Neural progenitor cell (in vitro differentiated cells): ENCODE measurements around the gene FMO2. TPM values are rescaled to one million over a fixed set of nuclear protein-coding genes. Genes with fewer than 3 reads are reported as not detected.

Experiments
- DNase-seq: peaks from one replicate; pipeline ENCODE4 v3.0.0-alpha.2; 2016; ENCODE audit warnings: low spot score
- H2AFZ ChIP-seq: fragments of 200-600 bp; sonication (generic); replicated peaks from 2 replicates; pipeline ENCODE4 v1.6.1; 2016; ENCODE audit warnings: antibody characterized with exemption
- H3F3A ChIP-seq: fragments of 200-600 bp; sonication (generic); 2 replicates; pipeline ENCODE4 v1.6.1; 2016; ENCODE audit warnings: antibody characterized with exemption, low read depth
- H3K27ac ChIP-seq: fragments of 200-600 bp; sonication (generic); 2 replicates; pipeline ENCODE4 v1.5.1; 2016; ENCODE audit warnings: mild to moderate bottlenecking
- H3K27me3 ChIP-seq: fragments of 200-600 bp; sonication (generic); 2 replicates; pipeline ENCODE4 v1.6.1; 2016; ENCODE audit warnings: mild to moderate bottlenecking, moderate library complexity
- H3K36me3 ChIP-seq: fragments of 200-600 bp; sonication (generic); 2 replicates; pipeline ENCODE4 v1.5.1; 2016
- H3K4me1 ChIP-seq: fragments of 200-600 bp; sonication (generic); 2 replicates; pipeline ENCODE4 v1.6.1; 2016; ENCODE audit warnings: mixed run types
- H3K4me2 ChIP-seq: fragments of 200-600 bp; sonication (generic); 2 replicates; pipeline ENCODE4 v1.6.1; 2016
- H3K4me3 ChIP-seq: fragments of 200-600 bp; sonication (generic); 2 replicates; pipeline ENCODE4 v1.5.1; 2016
- H3K79me2 ChIP-seq: fragments of 200-600 bp; sonication (generic); 2 replicates; pipeline ENCODE4 v1.6.1; 2016; ENCODE audit warnings: low read depth
- H3K9ac ChIP-seq: fragments of 200-600 bp; sonication (generic); 2 replicates; pipeline ENCODE4 v1.6.1; 2016
- H3K9me3 ChIP-seq: fragments of 200-600 bp; sonication (generic); 2 replicates; pipeline ENCODE4 v1.5.1; 2016; ENCODE audit warnings: low read depth
- H4K20me1 ChIP-seq: fragments of 200-600 bp; sonication (generic); 2 replicates; pipeline ENCODE4 v1.6.1; 2016; ENCODE audit warnings: low read depth
- H3K27ac Mint-ChIP-seq: 3 replicates; pipeline ENCODE4 v1.8.0; 2021; ENCODE audit warnings: mixed read lengths
- H3K27me3 Mint-ChIP-seq: 2 replicates; pipeline ENCODE4 v1.8.0; 2022; ENCODE audit warnings: low read depth, mild to moderate bottlenecking, inconsistent platforms, moderate library complexity, mixed read lengths; ENCODE audit not compliant: insufficient read depth
- H3K36me3 Mint-ChIP-seq: 3 replicates; pipeline ENCODE4 v1.8.0; 2021; ENCODE audit warnings: mixed read lengths
- H3K4me1 Mint-ChIP-seq: 3 replicates; pipeline ENCODE4 v1.8.0; 2021; ENCODE audit warnings: mixed read lengths
- H3K4me3 Mint-ChIP-seq: 3 replicates; pipeline ENCODE4 v1.8.0; 2021; ENCODE audit warnings: mild to moderate bottlenecking, moderate library complexity, mixed read lengths
- H3K9me3 Mint-ChIP-seq: 3 replicates; pipeline ENCODE4 v1.8.0; 2020; ENCODE audit warnings: mixed read lengths
- EZH2 ChIP-seq: fragments of 200-600 bp; sonication (generic); IDR thresholded peaks from 2 replicates; pipeline ENCODE4 v1.6.1; 2017; ENCODE audit warnings: antibody characterized with exemption, mild to moderate bottlenecking, moderate library complexity
- EZH2phosphoT487 ChIP-seq: fragments of 200-600 bp; sonication (generic); IDR thresholded peaks from 2 replicates; pipeline ENCODE4 v1.6.1; 2017; ENCODE audit warnings: antibody characterized with exemption
- small RNA-seq: library from RNA; depleted of rRNA; stranded (forward); fragments of <200 nt; gene quantifications from one replicate; pipeline ENCODE3, GENCODE V24; 2015
- total RNA-seq: library from RNA; depleted of rRNA; stranded (reverse); fragments of >200 nt; gene quantifications from 2 replicates; pipeline ENCODE4 v1.2.3, GENCODE V29; 2015; ENCODE audit warnings: low replicate concordance
- TF ChIP-seq, protein P1 (sequence below): fragments of 200-600 bp; sonication (generic); IDR thresholded peaks from 2 replicates; pipeline ENCODE4 v1.5.1; 2017; ENCODE audit warnings: antibody characterized with exemption, mild to moderate bottlenecking

Gene FMO2
- total RNA-seq, 1 donor from 2014 or later: 0.47 TPM

DNA sequence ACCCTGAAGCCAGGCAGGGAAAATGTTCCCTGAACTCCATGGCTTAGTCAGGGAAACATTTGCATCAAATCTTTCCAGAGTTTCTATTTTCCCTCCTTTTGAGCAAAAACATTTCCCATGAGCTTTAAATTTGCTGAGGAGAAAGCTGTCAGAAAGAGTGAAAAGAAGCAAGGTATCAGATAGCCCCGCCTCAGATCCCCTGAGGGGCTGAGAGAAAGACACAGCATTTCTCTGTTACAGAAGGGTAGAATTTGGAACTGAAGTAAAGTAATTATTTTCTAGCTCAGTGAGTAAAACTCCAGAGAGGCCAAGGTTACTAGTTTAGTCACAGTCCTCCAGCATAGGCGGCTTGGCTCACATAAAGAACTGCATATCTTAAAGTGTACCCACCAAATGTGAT lies 73.8 kb downstream of the FMO2 start:
- no peak for DNase-seq
- peaks cover 6% of the 10 kb centered on the region for H3K4me1 Mint-ChIP-seq
- H3K27me3 ChIP-seq: no peaks in the 10 kb centered on the region
- H3K9me3 ChIP-seq: no peaks in the 10 kb centered on the region
- H3K4me2 ChIP-seq: peak overlapping the region; percentile 60
- H3K79me2 ChIP-seq: no peaks in the 10 kb centered on the region
- no peaks in the 10 kb centered on the region for H4K20me1 ChIP-seq
- H3K4me3 Mint-ChIP-seq: no peak overlapping the region
- H3K27ac ChIP-seq: no peak overlapping the region
- peaks cover 18% of the 10 kb centered on the region for H3F3A ChIP-seq
- H3K36me3 ChIP-seq: no peaks in the 10 kb centered on the region
- H3K4me1 ChIP-seq: peaks cover 24% of the 10 kb centered on the region
- H3K9me3 Mint-ChIP-seq: no peaks in the 10 kb centered on the region
- peak overlapping the region; percentile 4 for H3K4me3 ChIP-seq
- no peak overlapping the region for H3K9ac ChIP-seq
- no peak overlapping the region for H3K27ac Mint-ChIP-seq
- H3K36me3 Mint-ChIP-seq: no peaks in the 10 kb centered on the region
- TF ChIP-seq, protein P1, sequence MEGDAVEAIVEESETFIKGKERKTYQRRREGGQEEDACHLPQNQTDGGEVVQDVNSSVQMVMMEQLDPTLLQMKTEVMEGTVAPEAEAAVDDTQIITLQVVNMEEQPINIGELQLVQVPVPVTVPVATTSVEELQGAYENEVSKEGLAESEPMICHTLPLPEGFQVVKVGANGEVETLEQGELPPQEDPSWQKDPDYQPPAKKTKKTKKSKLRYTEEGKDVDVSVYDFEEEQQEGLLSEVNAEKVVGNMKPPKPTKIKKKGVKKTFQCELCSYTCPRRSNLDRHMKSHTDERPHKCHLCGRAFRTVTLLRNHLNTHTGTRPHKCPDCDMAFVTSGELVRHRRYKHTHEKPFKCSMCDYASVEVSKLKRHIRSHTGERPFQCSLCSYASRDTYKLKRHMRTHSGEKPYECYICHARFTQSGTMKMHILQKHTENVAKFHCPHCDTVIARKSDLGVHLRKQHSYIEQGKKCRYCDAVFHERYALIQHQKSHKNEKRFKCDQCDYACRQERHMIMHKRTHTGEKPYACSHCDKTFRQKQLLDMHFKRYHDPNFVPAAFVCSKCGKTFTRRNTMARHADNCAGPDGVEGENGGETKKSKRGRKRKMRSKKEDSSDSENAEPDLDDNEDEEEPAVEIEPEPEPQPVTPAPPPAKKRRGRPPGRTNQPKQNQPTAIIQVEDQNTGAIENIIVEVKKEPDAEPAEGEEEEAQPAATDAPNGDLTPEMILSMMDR: no peak
- TF ChIP-seq EZH2phosphoT487 (no peak), EZH2 (no peak)
- peaks cover 6% of the 10 kb centered on the region for H3K27me3 Mint-ChIP-seq
- H2AFZ ChIP-seq: peak overlapping the region; percentile 81

Small RNA genes lying within 50 kb of the gene (small RNA-seq; reads per million reads assigned to genes)
- gene RF00019: not detected

Other genes with a start within 250 kb of the FMO2 start
- gene MROH9, start 249.8 kb upstream of the FMO2 start, total RNA-seq: not detected in 2 replicates
- gene FMO3, start 94.4 kb upstream of the FMO2 start, total RNA-seq: not detected in 2 replicates
- gene FMO1, start 63.2 kb downstream of the FMO2 start, total RNA-seq: 0.12 TPM in 1 of 2 replicates, not detected in the other
- gene FMO4, start 128.9 kb downstream of the FMO2 start, total RNA-seq: 3.9 and 8.3 TPM in 2 replicates